GM18858 (cell line): ENCODE measurements around the gene RABGGTA.
"Not testable (repeated sequence)": the region's sequence is repeated elsewhere in the genome, so short reads cannot be mapped to it uniquely, and the experiment has no call there.

Experiments used
- ATAC-seq: cut with Tn5 transposase; IDR thresholded peaks from one replicate; pipeline ENCODE4 v1.9.1; 2021; ENCODE audit not compliant: unreplicated experiment

The RABGGTA gene

GRCh38 chr14:24245350-24245749, 26.0 kb downstream of the RABGGTA start:
- not testable (repeated sequence) for ATAC-seq

GRCh38 chr14:24243336-24243836, 28.0 kb downstream of the RABGGTA start:
- ATAC-seq: no peak

- peak; percentile 55 for ATAC-seq
Observed at GRCh38 chr14:24241829-24242443, 29.5 kb downstream of the RABGGTA start.

GRCh38 chr14:24240110-24240918, 31.1 kb downstream of the RABGGTA start:
- ATAC-seq: no peak

- no peak for ATAC-seq
Observed at GRCh38 chr14:24238527-24239037, 32.8 kb downstream of the RABGGTA start.

GRCh38 chr14:24238123-24238522, 33.3 kb downstream of the RABGGTA start:
- ATAC-seq: no peak

- ATAC-seq: no peak
Observed at GRCh38 chr14:24237463-24237955, 33.9 kb downstream of the RABGGTA start.

GRCh38 chr14:24236689-24237462, 34.5 kb downstream of the RABGGTA start:
- ATAC-seq: no peak

- no peak for ATAC-seq
Observed at GRCh38 chr14:24235804-24236688, 35.4 kb downstream of the RABGGTA start.

- no peak for ATAC-seq
Observed at GRCh38 chr14:24234095-24235005, 37.0 kb downstream of the RABGGTA start.

GRCh38 chr14:24233538-24233866, 37.9 kb downstream of the RABGGTA start:
- ATAC-seq: no peak

- ATAC-seq: peak; percentile 34
Observed at GRCh38 chr14:24232645-24233537, 38.5 kb downstream of the RABGGTA start, which contains the start of gene GMPR2. Gene GMPR2, plus strand, starts transcription at chr14:24232929. Its CDS starts 325 bp downstream, at chr14:24233254.

GRCh38 chr14:24232121-24232644, 39.2 kb downstream of the RABGGTA start, which contains the start of gene NEDD8:
Gene NEDD8, minus strand, starts transcription at chr14:24232367. Its CDS starts 100 bp downstream, at chr14:24232267.
- ATAC-seq: peak; percentile 69

- ATAC-seq: no peak
Observed at GRCh38 chr14:24231263-24232120, 39.9 kb downstream of the RABGGTA start.

GRCh38 chr14:24228902-24229301, 42.5 kb downstream of the RABGGTA start:
- ATAC-seq: no peak

GRCh38 chr14:24226473-24226872, 44.9 kb downstream of the RABGGTA start:
- ATAC-seq: no peak

GRCh38 chr14:24224618-24225071, 46.8 kb downstream of the RABGGTA start:
- ATAC-seq: no peak
